GM04503 (cell line): ENCODE data around the gene STK32C.
"Not testable (repeated sequence)": the region's sequence is repeated elsewhere in the genome, so short reads cannot be mapped to it uniquely, and the experiment has no call there.

ENCODE experiments used
- DNase-seq: peaks from one replicate; pipeline ENCODE4 v3.0.0-alpha.2; 2012; ENCODE audit warnings: low read depth

The STK32C gene

GRCh38 chr10:132281915-132282666, 25.7 kb downstream of the STK32C start:
- DNase-seq = no peak

DNA sequence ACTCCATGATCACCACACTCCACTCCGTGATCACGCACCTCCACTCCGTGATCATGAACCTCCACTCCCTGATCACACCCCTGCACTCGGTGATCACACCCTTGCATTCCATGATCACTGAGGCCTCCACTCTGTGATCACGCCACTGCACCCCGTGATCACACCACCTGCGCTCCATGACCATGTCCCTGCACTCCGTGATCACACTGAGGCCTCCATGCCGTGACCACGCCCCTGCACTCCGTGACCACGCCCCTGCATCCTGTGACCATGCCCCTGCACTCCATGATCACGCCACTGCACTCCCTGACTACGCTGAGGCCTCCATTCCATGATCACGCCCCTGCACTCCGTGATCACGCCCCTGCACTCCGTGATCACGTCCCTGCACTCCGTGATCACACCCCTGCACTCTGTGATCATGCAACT, 27.1 kb downstream of the STK32C start:
- no peak for DNase-seq

- no peak for DNase-seq
Observed at GRCh38 chr10:132279873-132280645, 27.7 kb downstream of the STK32C start.

DNA sequence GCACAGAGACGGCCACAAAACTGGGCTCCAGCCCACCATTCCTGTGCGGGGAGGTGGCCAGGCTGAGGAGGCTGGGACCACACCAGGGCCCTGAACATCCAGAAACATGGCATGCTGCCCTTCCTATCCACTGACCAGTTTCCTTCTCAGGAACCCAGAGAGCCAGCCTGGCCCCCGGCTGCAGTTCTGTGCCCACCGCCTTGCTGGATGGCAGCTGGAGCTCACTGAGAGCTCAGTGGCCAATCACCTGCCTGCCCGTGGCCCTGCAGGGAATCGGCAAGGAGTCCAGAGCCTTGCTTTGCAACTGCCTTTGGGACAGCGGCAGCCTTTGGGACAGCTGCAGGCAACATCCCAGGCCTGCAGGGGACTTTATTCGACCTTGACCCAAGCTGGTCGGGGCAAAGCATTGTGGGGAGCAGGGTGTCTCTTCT, 30.4 kb downstream of the STK32C start:
- DNase-seq = no peak

GRCh38 chr10:132276706-132277105, 31.0 kb downstream of the STK32C start:
- DNase-seq = no peak

GRCh38 chr10:132276179-132276675, 31.5 kb downstream of the STK32C start:
- DNase-seq = no peak

- DNase-seq = no peak
Observed at GRCh38 chr10:132275426-132276178, 32.1 kb downstream of the STK32C start.

DNA sequence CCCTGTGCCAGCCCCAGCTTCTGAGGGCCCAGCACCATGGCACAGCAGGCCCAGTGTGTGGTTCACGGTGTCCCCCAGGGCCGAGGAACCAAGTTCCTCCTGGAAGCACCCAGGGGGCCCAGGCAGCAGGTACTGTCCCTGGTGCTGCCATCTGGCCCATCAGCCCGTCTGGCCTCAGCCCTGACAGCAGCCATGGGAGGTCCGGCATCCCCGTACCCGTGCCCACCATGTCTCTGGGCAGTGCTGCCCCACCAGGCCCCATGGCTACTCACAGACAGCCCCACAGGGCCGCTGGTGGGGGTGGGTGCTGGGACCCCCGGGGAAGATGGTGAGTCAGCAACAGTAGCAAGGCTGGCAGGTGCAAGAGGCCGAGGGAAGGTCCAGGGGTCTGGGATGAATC, 32.8 kb downstream of the STK32C start:
- DNase-seq = no peak

GRCh38 chr10:132274581-132274980, 33.2 kb downstream of the STK32C start:
- no peak for DNase-seq

DNA sequence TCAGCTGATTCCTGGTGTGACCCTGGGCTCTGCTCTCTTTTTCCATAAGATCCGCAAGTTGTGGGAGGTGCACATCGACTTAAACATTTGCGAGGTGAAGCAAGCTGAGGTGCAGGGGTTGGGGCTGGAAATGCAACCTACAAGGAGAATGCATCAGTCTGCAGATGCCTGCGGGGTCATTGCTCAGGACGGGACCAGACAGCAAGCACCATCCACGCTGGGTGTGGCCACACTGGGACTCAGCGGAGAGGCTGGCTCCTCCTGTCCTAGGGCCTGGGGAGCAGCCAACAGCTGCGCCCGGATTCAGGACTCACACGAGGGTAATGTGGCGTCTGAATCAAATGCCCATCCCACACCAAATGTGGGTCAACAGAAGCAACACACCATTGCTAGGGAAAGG, 33.8 kb downstream of the STK32C start:
- DNase-seq = no peak

- no peak for DNase-seq
Observed at GRCh38 chr10:132273304-132273944, 34.3 kb downstream of the STK32C start.

- DNase-seq = peak; percentile 20
Observed at GRCh38 chr10:132272231-132272971, 35.3 kb downstream of the STK32C start.

DNA sequence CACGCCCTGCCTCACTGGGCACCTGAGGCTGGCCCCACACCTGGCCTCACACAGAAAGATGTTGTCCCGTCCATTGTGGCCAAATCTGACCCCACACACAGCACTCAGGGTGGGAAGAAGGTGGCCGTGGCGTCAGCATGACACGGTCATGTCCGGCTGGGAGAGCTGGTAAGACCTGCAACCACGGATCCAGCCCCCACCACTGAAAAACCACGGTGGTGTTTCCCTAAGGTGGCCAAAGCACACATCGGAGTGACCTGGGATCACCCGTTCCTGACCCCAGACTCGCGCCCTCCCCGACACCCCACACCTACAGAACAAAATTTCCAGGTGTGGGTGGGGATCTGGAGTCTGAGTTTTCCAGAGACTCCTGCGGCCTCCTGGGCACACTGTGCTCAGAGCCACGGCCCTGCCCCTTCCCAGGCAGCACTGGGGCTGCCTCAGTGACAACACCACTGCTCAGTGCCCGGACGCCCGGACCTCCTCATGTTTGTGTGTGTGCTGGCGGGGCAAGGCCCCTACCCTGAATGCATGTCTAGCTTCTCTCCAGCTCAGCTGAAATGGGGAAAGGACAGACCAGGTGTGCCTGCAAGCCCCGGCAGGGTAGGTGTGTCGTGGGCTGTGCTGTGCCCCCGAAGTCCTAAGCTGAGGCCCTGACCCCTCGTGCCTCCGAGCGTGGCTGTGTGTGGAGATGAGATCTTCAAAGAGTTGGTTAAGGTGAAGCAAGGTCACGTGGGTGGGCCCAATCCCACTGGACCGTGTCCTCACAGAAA, 36.1 kb downstream of the STK32C start:
- no peak for DNase-seq

GRCh38 chr10:132270721-132271457, 36.9 kb downstream of the STK32C start:
- no peak for DNase-seq

- no peak for DNase-seq
Observed at GRCh38 chr10:132270256-132270655, 37.5 kb downstream of the STK32C start.

GRCh38 chr10:132269266-132270230, 38.2 kb downstream of the STK32C start:
- no peak for DNase-seq

DNA sequence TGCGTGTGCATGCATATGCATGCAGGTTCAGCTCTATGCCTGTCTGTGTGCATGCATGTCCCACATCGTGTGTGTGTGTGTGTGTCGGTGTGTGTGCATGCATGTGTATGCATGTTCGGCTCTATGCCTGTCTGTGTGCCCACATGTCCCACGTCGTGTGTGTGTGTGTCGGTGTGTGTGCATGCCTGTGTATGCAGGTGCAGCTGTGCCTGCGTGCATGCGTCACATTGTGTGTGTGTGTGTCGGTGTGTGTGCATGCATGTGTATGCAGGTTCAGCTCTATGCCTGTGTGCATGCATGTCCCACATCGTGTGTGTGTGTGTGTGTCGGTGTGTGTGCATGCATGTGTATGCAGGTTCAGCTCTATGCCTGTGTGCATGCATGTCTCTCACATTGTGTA, 39.8 kb downstream of the STK32C start:
- not testable (repeated sequence) for DNase-seq

- DNase-seq = no peak
Observed at GRCh38 chr10:132266594-132267161, 41.1 kb downstream of the STK32C start.
